Measurements from ENCODE around the gene LRRC49.
"Not testable (repeated sequence)": the region's sequence is repeated elsewhere in the genome, so short reads cannot be mapped to it uniquely, and the experiment has no call there.

The LRRC49 gene

DNA sequence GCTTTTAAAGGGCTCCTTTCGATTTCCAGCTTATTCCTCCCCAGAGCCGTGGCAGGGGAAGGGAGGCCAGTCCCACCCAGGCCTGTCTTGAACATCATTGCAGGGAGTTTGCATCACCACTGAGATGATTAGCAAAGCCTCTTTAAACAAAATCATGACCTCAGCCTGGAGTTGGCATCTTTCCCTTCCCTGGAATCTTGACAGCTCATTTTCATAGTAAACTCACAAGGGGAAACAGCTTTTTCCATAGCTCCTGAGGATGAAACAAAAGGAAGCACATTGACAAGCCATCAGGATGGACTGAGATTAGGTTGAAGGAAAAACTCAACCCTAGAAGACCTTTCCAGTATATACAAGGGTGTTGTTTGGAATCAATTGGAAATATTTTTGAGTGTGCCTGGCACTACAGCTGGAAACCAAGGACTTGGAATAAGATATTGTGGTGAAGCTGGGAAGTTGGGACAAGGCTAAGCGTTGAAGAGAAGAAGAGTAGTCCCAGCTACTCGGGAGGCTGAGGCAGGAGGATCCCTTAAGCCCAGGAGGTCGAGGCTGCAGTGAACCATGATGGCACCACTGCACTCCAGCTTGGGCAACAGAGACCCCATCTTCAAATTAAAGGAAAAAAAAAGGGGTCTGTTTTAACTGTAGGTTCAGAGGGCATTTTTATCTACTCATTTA lies 35.6 kb upstream of the LRRC49 start:
- no peak overlapping the region for H3K4me3 ChIP-seq (ENCODE audit: low read depth in 1 of 2, low read length in 2 of 2)
- DNase-seq: no peak
- H3K4me2 ChIP-seq (ENCODE audit: insufficient read depth, low read length): no peak overlapping the region
- H2AFZ ChIP-seq (ENCODE audit: low read depth, low read length): no peak overlapping the region
- no peaks in the 10 kb centered on the region for H3K4me1 ChIP-seq (ENCODE audit: insufficient read depth, low read length)
- no peaks in the 10 kb centered on the region for H4K20me1 ChIP-seq (ENCODE audit: insufficient read depth, low read length)
- no peaks in the 10 kb centered on the region for H3K27me3 ChIP-seq (ENCODE audit: insufficient read depth, low read length, poor library complexity)
- H3K9me3 ChIP-seq (ENCODE audit: insufficient read depth, low read length, severe bottlenecking): no peaks in the 10 kb centered on the region
- H3K9ac ChIP-seq (ENCODE audit: low read depth, low read length): no peak overlapping the region
- no peak overlapping the region for H3K27ac ChIP-seq (ENCODE audit: low read length)
- no peaks in the 10 kb centered on the region for H3K79me2 ChIP-seq (ENCODE audit: insufficient read depth, low read length)
- no peak for TF ChIP-seq EZH2 (IDR thresholded peaks at IDR 0.05; ENCODE audit: borderline replicate concordance, low read depth, low read length, severe bottlenecking)
- TF ChIP-seq, protein P1, sequence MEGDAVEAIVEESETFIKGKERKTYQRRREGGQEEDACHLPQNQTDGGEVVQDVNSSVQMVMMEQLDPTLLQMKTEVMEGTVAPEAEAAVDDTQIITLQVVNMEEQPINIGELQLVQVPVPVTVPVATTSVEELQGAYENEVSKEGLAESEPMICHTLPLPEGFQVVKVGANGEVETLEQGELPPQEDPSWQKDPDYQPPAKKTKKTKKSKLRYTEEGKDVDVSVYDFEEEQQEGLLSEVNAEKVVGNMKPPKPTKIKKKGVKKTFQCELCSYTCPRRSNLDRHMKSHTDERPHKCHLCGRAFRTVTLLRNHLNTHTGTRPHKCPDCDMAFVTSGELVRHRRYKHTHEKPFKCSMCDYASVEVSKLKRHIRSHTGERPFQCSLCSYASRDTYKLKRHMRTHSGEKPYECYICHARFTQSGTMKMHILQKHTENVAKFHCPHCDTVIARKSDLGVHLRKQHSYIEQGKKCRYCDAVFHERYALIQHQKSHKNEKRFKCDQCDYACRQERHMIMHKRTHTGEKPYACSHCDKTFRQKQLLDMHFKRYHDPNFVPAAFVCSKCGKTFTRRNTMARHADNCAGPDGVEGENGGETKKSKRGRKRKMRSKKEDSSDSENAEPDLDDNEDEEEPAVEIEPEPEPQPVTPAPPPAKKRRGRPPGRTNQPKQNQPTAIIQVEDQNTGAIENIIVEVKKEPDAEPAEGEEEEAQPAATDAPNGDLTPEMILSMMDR (IDR thresholded peaks at IDR 0.05; ENCODE audit: borderline replicate concordance, extremely low read depth, low read length, poor library complexity, severe bottlenecking): no peak
- H3K36me3 ChIP-seq (ENCODE audit: insufficient read depth, low read length): no peaks in the 10 kb centered on the region
- ATAC-seq (ENCODE audit: insufficient read depth, low read depth): no peak

- H3K4me2 ChIP-seq (ENCODE audit: insufficient read depth, low read length): no peak overlapping the region
- DNase-seq: no peak
- no peak for TF ChIP-seq EZH2 (IDR thresholded peaks at IDR 0.05; ENCODE audit: borderline replicate concordance, low read depth, low read length, severe bottlenecking)
- TF ChIP-seq, protein P1 (IDR thresholded peaks at IDR 0.05; ENCODE audit: borderline replicate concordance, extremely low read depth, low read length, poor library complexity, severe bottlenecking): no peak
- no peak for ATAC-seq (ENCODE audit: insufficient read depth, low read depth)
- H3K9ac ChIP-seq (ENCODE audit: low read depth, low read length): no peak overlapping the region
- no peaks in the 10 kb centered on the region for H3K9me3 ChIP-seq (ENCODE audit: insufficient read depth, low read length, severe bottlenecking)
- no peak overlapping the region for H2AFZ ChIP-seq (ENCODE audit: low read depth, low read length)
- no peaks in the 10 kb centered on the region for H3K79me2 ChIP-seq (ENCODE audit: insufficient read depth, low read length)
- H3K36me3 ChIP-seq (ENCODE audit: insufficient read depth, low read length): no peaks in the 10 kb centered on the region
- H3K4me3 ChIP-seq (ENCODE audit: low read depth in 1 of 2, low read length in 2 of 2): no peak overlapping the region
- no peaks in the 10 kb centered on the region for H4K20me1 ChIP-seq (ENCODE audit: insufficient read depth, low read length)
- H3K27me3 ChIP-seq (ENCODE audit: insufficient read depth, low read length, poor library complexity): no peaks in the 10 kb centered on the region
- H3K27ac ChIP-seq (ENCODE audit: low read length): no peak overlapping the region
- no peaks in the 10 kb centered on the region for H3K4me1 ChIP-seq (ENCODE audit: insufficient read depth, low read length)
Observed at GRCh38 chr15:70857562-70858285, 34.9 kb upstream of the LRRC49 start.

- not testable (repeated sequence) for H3K79me2 ChIP-seq (ENCODE audit: insufficient read depth, low read length); H4K20me1 ChIP-seq (ENCODE audit: insufficient read depth, low read length); H3K4me2 ChIP-seq (ENCODE audit: insufficient read depth, low read length); H3K27me3 ChIP-seq (ENCODE audit: insufficient read depth, low read length, poor library complexity); H3K9me3 ChIP-seq (ENCODE audit: insufficient read depth, low read length, severe bottlenecking); H3K36me3 ChIP-seq (ENCODE audit: insufficient read depth, low read length); H3K4me3 ChIP-seq (ENCODE audit: low read depth in 1 of 2, low read length in 2 of 2); H3K27ac ChIP-seq (ENCODE audit: low read length); H3K4me1 ChIP-seq (ENCODE audit: insufficient read depth, low read length); H2AFZ ChIP-seq (ENCODE audit: low read depth, low read length); ATAC-seq (ENCODE audit: insufficient read depth, low read depth); DNase-seq; H3K9ac ChIP-seq (ENCODE audit: low read depth, low read length)
Observed at GRCh38 chr15:70858614-70859321, 33.9 kb upstream of the LRRC49 start.

- Histone ChIP-seq H3K9ac (ENCODE audit: low read depth, low read length) (no peak overlapping the region), H3K4me3 (ENCODE audit: low read depth in 1 of 2, low read length in 2 of 2) (no peak overlapping the region), H3K79me2 (ENCODE audit: insufficient read depth, low read length) (no peaks in the 10 kb centered on the region), H3K36me3 (ENCODE audit: insufficient read depth, low read length) (no peaks in the 10 kb centered on the region), H2AFZ (ENCODE audit: low read depth, low read length) (no peak overlapping the region), H3K9me3 (ENCODE audit: insufficient read depth, low read length, severe bottlenecking) (no peaks in the 10 kb centered on the region), H3K27me3 (ENCODE audit: insufficient read depth, low read length, poor library complexity) (no peaks in the 10 kb centered on the region), H3K4me2 (ENCODE audit: insufficient read depth, low read length) (no peak overlapping the region), H3K27ac (ENCODE audit: low read length) (no peak overlapping the region), H3K4me1 (ENCODE audit: insufficient read depth, low read length) (no peaks in the 10 kb centered on the region), H4K20me1 (ENCODE audit: insufficient read depth, low read length) (no peaks in the 10 kb centered on the region)
- ATAC-seq (ENCODE audit: insufficient read depth, low read depth) (no peak), DNase-seq (no peak)
- TF ChIP-seq, protein P1 (IDR thresholded peaks at IDR 0.05; ENCODE audit: borderline replicate concordance, extremely low read depth, low read length, poor library complexity, severe bottlenecking): no peak
- no peak for TF ChIP-seq EZH2 (IDR thresholded peaks at IDR 0.05; ENCODE audit: borderline replicate concordance, low read depth, low read length, severe bottlenecking)
Observed at GRCh38 chr15:70859322-70859908, 33.2 kb upstream of the LRRC49 start.

Measured in DND-41 (cell line).